Vagina (tissue), 2 donors: ENCODE results near the gene DPF1. TPM values are rescaled to one million over a fixed set of nuclear protein-coding genes. Genes with fewer than 3 reads are reported as not detected.

Source experiments
- DNase-seq, 2 donors: peaks; one replicate each; pipeline ENCODE4 v3.0.0-alpha.2; 2017; ENCODE audit errors: extremely low spot score in 2 of 2
- H3K27ac ChIP-seq: fragments of 200-600 bp; sonication (generic); one replicate; pipeline ENCODE4 v1.5.1; 2019
- H3K27me3 ChIP-seq: fragments of 200-600 bp; sonication (generic); one replicate; pipeline ENCODE4 v1.5.1; 2019
- H3K36me3 ChIP-seq, 2 donors: fragments of 200-600 bp; sonication (generic); one replicate each; pipeline ENCODE4 v1.5.1; 2017 to 2019
- H3K4me1 ChIP-seq: fragments of 200-600 bp; sonication (generic); one replicate; pipeline ENCODE4 v1.5.1; 2019
- H3K4me3 ChIP-seq, 2 donors: fragments of 200-600 bp; sonication (generic); 1 replicate in 1 of 2; 2 replicates in 1 of 2; pipeline ENCODE4 v1.5.1; 2016 to 2019
- H3K9me3 ChIP-seq: fragments of 200-600 bp; sonication (generic); one replicate; pipeline ENCODE4 v1.5.1; 2019
- POLR2A ChIP-seq, 2 donors: fragments of 450-650 bp; IDR thresholded peaks; one replicate each; pipeline ENCODE4 v1.6.1; 2017; ENCODE audit warnings: antibody characterized with exemption in 2 of 2, mild to moderate bottlenecking in 2 of 2, moderate library complexity in 2 of 2
- POLR2AphosphoS5 ChIP-seq, 2 donors: sonication (generic); formaldehyde crosslinking; IDR thresholded peaks; one replicate each; pipeline ENCODE4 v1.9.0; 2017; ENCODE audit warnings: antibody characterized with exemption in 2 of 2, mild to moderate bottlenecking in 2 of 2, low read depth in 1 of 2; ENCODE audit not compliant: insufficient read depth in 1 of 2
- intact Hi-C: fragments of 100-400 bp; cut with DNase I; formaldehyde crosslinking; loops from one replicate; pipeline ENCODE4 v1.15.1; 2023
- total RNA-seq: library from RNA; depleted of rRNA; stranded (reverse); fragments of >200 nt; gene quantifications from one replicate; pipeline ENCODE4 v1.2.3, GENCODE V29; 2016
- TF ChIP-seq, protein P1 (sequence below), 3 experiments: fragments of 450-650 bp in 2 of 3; fragments of 200-600 bp in 1 of 3; sonication (generic) in 1 of 3; IDR thresholded peaks; one replicate each; pipeline ENCODE4 v1.5.1; 2017 to 2019; ENCODE audit warnings: antibody characterized with exemption in 3 of 3, mild to moderate bottlenecking in 2 of 3, moderate library complexity in 2 of 3

The DPF1 gene
- total RNA-seq, 1 donor from 2014 or later: not detected

GRCh38 chr19:38184815-38185214, 39.2 kb downstream of the DPF1 start:
- Histone ChIP-seq H3K36me3 (no peaks in the 10 kb centered on the region), H3K27me3 (no peaks in the 10 kb centered on the region), H3K4me3 (no peak overlapping the region), H3K4me1 (no peaks in the 10 kb centered on the region), H3K9me3 (no peaks in the 10 kb centered on the region), H3K27ac (no peak overlapping the region)
- TF ChIP-seq POLR2AphosphoS5 (IDR thresholded peaks at IDR 0.05; ENCODE audit: insufficient read depth in 1 of 2, low read depth in 1 of 2) (no peak), POLR2A (IDR thresholded peaks at IDR 0.05) (no peak)
- TF ChIP-seq, protein P1, sequence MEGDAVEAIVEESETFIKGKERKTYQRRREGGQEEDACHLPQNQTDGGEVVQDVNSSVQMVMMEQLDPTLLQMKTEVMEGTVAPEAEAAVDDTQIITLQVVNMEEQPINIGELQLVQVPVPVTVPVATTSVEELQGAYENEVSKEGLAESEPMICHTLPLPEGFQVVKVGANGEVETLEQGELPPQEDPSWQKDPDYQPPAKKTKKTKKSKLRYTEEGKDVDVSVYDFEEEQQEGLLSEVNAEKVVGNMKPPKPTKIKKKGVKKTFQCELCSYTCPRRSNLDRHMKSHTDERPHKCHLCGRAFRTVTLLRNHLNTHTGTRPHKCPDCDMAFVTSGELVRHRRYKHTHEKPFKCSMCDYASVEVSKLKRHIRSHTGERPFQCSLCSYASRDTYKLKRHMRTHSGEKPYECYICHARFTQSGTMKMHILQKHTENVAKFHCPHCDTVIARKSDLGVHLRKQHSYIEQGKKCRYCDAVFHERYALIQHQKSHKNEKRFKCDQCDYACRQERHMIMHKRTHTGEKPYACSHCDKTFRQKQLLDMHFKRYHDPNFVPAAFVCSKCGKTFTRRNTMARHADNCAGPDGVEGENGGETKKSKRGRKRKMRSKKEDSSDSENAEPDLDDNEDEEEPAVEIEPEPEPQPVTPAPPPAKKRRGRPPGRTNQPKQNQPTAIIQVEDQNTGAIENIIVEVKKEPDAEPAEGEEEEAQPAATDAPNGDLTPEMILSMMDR (IDR thresholded peaks at IDR 0.05): no peak
- DNase-seq: no peak
- intact Hi-C loops: no loop called here

GRCh38 chr19:38183251-38183897, 40.6 kb downstream of the DPF1 start:
- peak overlapping the region; percentile 71 for H3K27ac ChIP-seq
- H3K36me3 ChIP-seq: no peaks in the 10 kb centered on the region
- intact Hi-C loops: no loop called here
- H3K4me1 ChIP-seq: no peaks in the 10 kb centered on the region
- no peaks in the 10 kb centered on the region for H3K27me3 ChIP-seq
- peak in 1 of 2 donors; percentile 30 for TF ChIP-seq POLR2AphosphoS5 (IDR thresholded peaks at IDR 0.05; ENCODE audit: insufficient read depth in 1 of 2, low read depth in 1 of 2)
- TF ChIP-seq POLR2A (IDR thresholded peaks at IDR 0.05): no peak
- TF ChIP-seq, protein P1 (IDR thresholded peaks at IDR 0.05): no peak
- peak overlapping the region; percentile 26 to 42 for H3K4me3 ChIP-seq
- no peak for DNase-seq
- H3K9me3 ChIP-seq: no peaks in the 10 kb centered on the region

DNA sequence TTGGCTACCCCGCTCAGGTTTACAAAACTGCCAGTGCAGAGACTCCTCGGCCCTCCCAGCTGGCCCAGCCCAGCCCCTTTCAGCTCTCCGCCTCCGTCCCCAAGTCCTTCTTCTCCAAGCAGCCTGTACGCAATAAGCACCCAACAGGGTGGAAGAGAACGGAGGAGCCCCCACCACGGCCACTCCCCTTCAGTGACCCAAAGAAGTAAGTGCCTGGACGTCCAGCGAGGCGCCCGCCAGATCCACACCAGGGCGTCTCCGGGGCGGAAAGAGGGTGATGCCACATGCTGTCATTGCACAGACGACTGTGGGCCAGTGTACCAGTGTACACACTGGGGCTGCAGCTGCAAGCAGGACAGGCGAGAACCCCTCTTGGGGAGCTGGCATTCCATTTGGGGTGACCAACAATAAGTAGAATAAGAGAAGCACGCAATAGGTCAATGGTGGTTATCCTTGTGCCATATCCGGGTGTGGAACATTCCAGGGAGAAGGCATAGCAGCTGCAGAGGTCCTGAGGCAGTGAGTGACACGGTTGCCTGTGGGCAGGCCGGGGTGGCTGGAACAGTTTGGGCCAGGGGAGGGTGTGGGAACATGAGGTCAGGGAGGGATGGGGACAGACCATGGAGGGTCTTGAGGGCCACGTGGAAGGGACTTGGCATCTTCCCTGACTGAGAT, 41.3 kb downstream of the DPF1 start:
- peak overlapping the region; percentile 71 for H3K27ac ChIP-seq
- no peak for DNase-seq
- no peaks in the 10 kb centered on the region for H3K36me3 ChIP-seq
- peak overlapping the region in 1 of 2 donors; percentile 26 for H3K4me3 ChIP-seq
- no peaks in the 10 kb centered on the region for H3K4me1 ChIP-seq
- intact Hi-C loops: no loop called here
- no peaks in the 10 kb centered on the region for H3K27me3 ChIP-seq
- no peaks in the 10 kb centered on the region for H3K9me3 ChIP-seq
- TF ChIP-seq POLR2AphosphoS5 (IDR thresholded peaks at IDR 0.05; ENCODE audit: insufficient read depth in 1 of 2, low read depth in 1 of 2) (no peak), POLR2A (IDR thresholded peaks at IDR 0.05) (no peak)
- TF ChIP-seq, protein P1 (IDR thresholded peaks at IDR 0.05): no peak

GRCh38 chr19:38180071-38180470, 44.0 kb downstream of the DPF1 start:
- no peak overlapping the region for H3K4me3 ChIP-seq
- TF ChIP-seq POLR2A (IDR thresholded peaks at IDR 0.05) (no peak), POLR2AphosphoS5 (IDR thresholded peaks at IDR 0.05; ENCODE audit: insufficient read depth in 1 of 2, low read depth in 1 of 2) (no peak)
- TF ChIP-seq, protein P1 (IDR thresholded peaks at IDR 0.05): no peak
- H3K9me3 ChIP-seq: no peaks in the 10 kb centered on the region
- H3K4me1 ChIP-seq: no peaks in the 10 kb centered on the region
- intact Hi-C loops: no loop called here
- no peak for DNase-seq
- H3K36me3 ChIP-seq: no peaks in the 10 kb centered on the region
- H3K27me3 ChIP-seq: no peaks in the 10 kb centered on the region
- H3K27ac ChIP-seq: no peak overlapping the region

- no peak for TF ChIP-seq POLR2AphosphoS5 (IDR thresholded peaks at IDR 0.05; ENCODE audit: insufficient read depth in 1 of 2, low read depth in 1 of 2)
- no peak for TF ChIP-seq POLR2A (IDR thresholded peaks at IDR 0.05)
- TF ChIP-seq, protein P1 (IDR thresholded peaks at IDR 0.05): no peak
- Histone ChIP-seq H3K9me3 (no peaks in the 10 kb centered on the region), H3K27ac (no peak overlapping the region), H3K4me1 (no peaks in the 10 kb centered on the region), H3K4me3 (no peak overlapping the region), H3K27me3 (no peaks in the 10 kb centered on the region), H3K36me3 (no peaks in the 10 kb centered on the region)
- DNase-seq: no peak
- intact Hi-C loops: no loop called here
Observed at GRCh38 chr19:38175422-38175821, 48.6 kb downstream of the DPF1 start.
